ENCODE data around the gene PTPRD. TPM values are rescaled to one million over a fixed set of nuclear protein-coding genes. Genes with fewer than 3 reads are reported as not detected.

Gene PTPRD
- total and polyA plus RNA-seq, 2 of the 4 experiments (the other 2 are of a cell fraction), result 0.07 to 0.18 TPM

- ChIA-PET POLR2A (ENCODE audit: unreplicated experiment) (no interaction called here), CTCF (no interaction called here)
- Histone ChIP-seq H3K27ac (ENCODE audit: insufficient read depth, low read length) (no peak overlapping the region), H3K27me3 (ENCODE audit: control insufficient read depth, insufficient read depth, low read length) (no peaks in the 10 kb centered on the region), H3K4ac (ENCODE audit: low read depth, low read length) (no peak overlapping the region), H3K9me3 (ENCODE audit: control insufficient read depth, insufficient read depth, low read length) (peaks cover 2% of the 10 kb centered on the region), H2BK120ac (ENCODE audit: low read depth, low read length) (no peak overlapping the region), H2BK15ac (ENCODE audit: low read depth, low read length) (no peak overlapping the region), H4K5ac (ENCODE audit: low read depth, low read length) (no peak overlapping the region), H2AK5ac (ENCODE audit: low read depth, low read length) (no peak overlapping the region), H3K18ac (ENCODE audit: low read depth, low read length) (no peak overlapping the region), H3K4me3 (ENCODE audit: insufficient read depth, low read depth, low read length) (no peak overlapping the region), H4K20me1 (ENCODE audit: insufficient read depth, low read length) (no peaks in the 10 kb centered on the region), H3K79me1 (ENCODE audit: low read depth in 1 of 2, low read length in 2 of 2) (no peaks in the 10 kb centered on the region), H2AK9ac (replicated peaks; ENCODE audit: low read depth, low read length, poor library complexity) (no peak overlapping the region), H3K4me1 (ENCODE audit: control insufficient read depth, insufficient read depth, low read length) (no peaks in the 10 kb centered on the region), H2AFZ (replicated peaks; ENCODE audit: low read length, poor library complexity) (no peak overlapping the region), H2BK20ac (ENCODE audit: low read depth, low read length) (no peak overlapping the region), H3K4me2 (ENCODE audit: low read depth, low read length) (no peak overlapping the region), H3K14ac (replicated peaks; ENCODE audit: low read depth, low read length) (no peak overlapping the region), H3K9ac (ENCODE audit: low read depth, low read length) (no peak overlapping the region), H3K36me3 (ENCODE audit: control insufficient read depth, insufficient read depth, low read length) (no peaks in the 10 kb centered on the region), H2BK5ac (ENCODE audit: low read depth, low read length, poor library complexity, severe bottlenecking) (no peak overlapping the region), H3K9me1 (ENCODE audit: insufficient read depth, low read length) (no peaks in the 10 kb centered on the region), H4K91ac (ENCODE audit: insufficient read depth, low read depth, low read length) (no peak overlapping the region), H4K8ac (ENCODE audit: low read depth in 2 of 2, low read length in 2 of 2) (no peak overlapping the region), H3K56ac (ENCODE audit: extremely low read depth, insufficient read depth, low read length) (no peak overlapping the region), H3K23ac (ENCODE audit: low read depth, low read length) (no peak overlapping the region)
- no TSS peak for BruUV-seq (replicated peaks)
- in situ Hi-C loops (cut with MboI; ENCODE audit: low sequenced_read_pairs), result no loop called here
- no peak for ATAC-seq (ENCODE audit: low read depth)
- dilution Hi-C loops (cut with HindIII; ENCODE audit: low sequenced_read_pairs, unreplicated experiment), result no loop called here
- no peak for TF ChIP-seq SMC3 (IDR thresholded peaks at IDR 0.05; ENCODE audit: low read depth, low read length)
- TF ChIP-seq RCOR1 (IDR thresholded peaks at IDR 0.05; ENCODE audit: insufficient replicate concordance, low read length), result no peak
- TF ChIP-seq CEBPB (IDR thresholded peaks at IDR 0.05; ENCODE audit: low read depth, low read length), result no peak
- TF ChIP-seq, protein P1, sequence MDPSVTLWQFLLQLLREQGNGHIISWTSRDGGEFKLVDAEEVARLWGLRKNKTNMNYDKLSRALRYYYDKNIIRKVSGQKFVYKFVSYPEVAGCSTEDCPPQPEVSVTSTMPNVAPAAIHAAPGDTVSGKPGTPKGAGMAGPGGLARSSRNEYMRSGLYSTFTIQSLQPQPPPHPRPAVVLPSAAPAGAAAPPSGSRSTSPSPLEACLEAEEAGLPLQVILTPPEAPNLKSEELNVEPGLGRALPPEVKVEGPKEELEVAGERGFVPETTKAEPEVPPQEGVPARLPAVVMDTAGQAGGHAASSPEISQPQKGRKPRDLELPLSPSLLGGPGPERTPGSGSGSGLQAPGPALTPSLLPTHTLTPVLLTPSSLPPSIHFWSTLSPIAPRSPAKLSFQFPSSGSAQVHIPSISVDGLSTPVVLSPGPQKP (IDR thresholded peaks at IDR 0.05; ENCODE audit: borderline replicate concordance, low read depth, low read length), result no peak
- TF ChIP-seq BHLHE40 (IDR thresholded peaks at IDR 0.05; ENCODE audit: low read depth, low read length), result no peak
- no peak for TF ChIP-seq POLR2A (IDR thresholded peaks at IDR 0.05; ENCODE audit: low read depth, low read length)
- no peak for TF ChIP-seq CHD1 (IDR thresholded peaks at IDR 0.05; ENCODE audit: low read depth, low read length)
- TF ChIP-seq RFX5 (IDR thresholded peaks at IDR 0.05; ENCODE audit: low read depth, low read length), result no peak
- no peak for TF ChIP-seq CTCF (conservative IDR thresholded peaks at IDR 0.05; ENCODE audit: low read depth, low read length)
- TF ChIP-seq, protein P2, sequence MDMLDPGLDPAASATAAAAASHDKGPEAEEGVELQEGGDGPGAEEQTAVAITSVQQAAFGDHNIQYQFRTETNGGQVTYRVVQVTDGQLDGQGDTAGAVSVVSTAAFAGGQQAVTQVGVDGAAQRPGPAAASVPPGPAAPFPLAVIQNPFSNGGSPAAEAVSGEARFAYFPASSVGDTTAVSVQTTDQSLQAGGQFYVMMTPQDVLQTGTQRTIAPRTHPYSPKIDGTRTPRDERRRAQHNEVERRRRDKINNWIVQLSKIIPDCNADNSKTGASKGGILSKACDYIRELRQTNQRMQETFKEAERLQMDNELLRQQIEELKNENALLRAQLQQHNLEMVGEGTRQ (IDR thresholded peaks at IDR 0.05; ENCODE audit: low read depth, low read length), result no peak
- no peak for TF ChIP-seq NFE2L2 (IDR thresholded peaks at IDR 0.05; ENCODE audit: low read depth, low read length)
- TF ChIP-seq RAD21 (IDR thresholded peaks at IDR 0.05; ENCODE audit: low read length), result no peak
- no peak for TF ChIP-seq MAFK (IDR thresholded peaks at IDR 0.05; ENCODE audit: low read depth, low read length)
- TF ChIP-seq MXI1 (IDR thresholded peaks at IDR 0.05; ENCODE audit: borderline replicate concordance, low read depth, low read length), result no peak
- TF ChIP-seq FOS (IDR thresholded peaks at IDR 0.05; ENCODE audit: low read depth, low read length), result no peak
- no peak for DNase-seq
- no CpG with 5 or more reads among the region's 4 CpGs for WGBS, 2 experiments (ENCODE audit: extremely low coverage in 2 of 2, insufficient read length in 1 of 2)
- intact Hi-C loops (cut with micrococcal nuclease), result no loop called here
These were observed 2118.2 kb downstream of the PTPRD start for GRCh38 chr9:8494571-8494970.
